ENCODE measurements around the gene CD3E. TPM values are rescaled to one million over a fixed set of nuclear protein-coding genes. Genes with fewer than 3 reads are reported as not detected.
A peak's percentile ranks its signal among the peaks of the same experiment; 100 is the strongest.

The CD3E gene
- total and polyA plus RNA-seq, 2 experiments from 2014 or later: not detected

GRCh38 chr11:118295199-118295598, 9.3 kb upstream of the CD3E start:
- Mint-ChIP-seq H3K4me3 (no peak overlapping the region), H3K36me3 (ENCODE audit: low read depth) (no peaks in the 10 kb centered on the region), H3K4me1 (peaks cover 7% of the 10 kb centered on the region), H3K9me3 (no peaks in the 10 kb centered on the region), H3K27ac (no peak overlapping the region), H3K27me3 (ENCODE audit: insufficient read depth, low read depth, poor library complexity) (no peaks in the 10 kb centered on the region)
- H3K27ac ChIP-seq (ENCODE audit: low read depth): no peak overlapping the region
- no peak for TF ChIP-seq EZH2 (IDR thresholded peaks at IDR 0.05; ENCODE audit: low read depth, unreplicated experiment)
- no peak for TF ChIP-seq ZNF331 (CRISPR knock-in tag; IDR thresholded peaks at IDR 0.05; ENCODE audit: low read depth)
- TF ChIP-seq CTCF (conservative IDR thresholded peaks at IDR 0.05; ENCODE audit: low read depth in 2 of 2): peak in 1 of 2 experiments; percentile 24; a peak in 2 of 4 replicates
- TF ChIP-seq REST (IDR thresholded peaks at IDR 0.05; ENCODE audit: unreplicated experiment): no peak
- no peak for TF ChIP-seq CREB1 (CRISPR knock-in tag; IDR thresholded peaks at IDR 0.05; ENCODE audit: low read depth)
- H3K27me3 ChIP-seq (ENCODE audit: insufficient read depth): no peaks in the 10 kb centered on the region
- H3F3A ChIP-seq (replicated peaks; ENCODE audit: low read depth): no peaks in the 10 kb centered on the region
- H3K36me3 ChIP-seq (ENCODE audit: insufficient read depth): no peaks in the 10 kb centered on the region
- H3K9me2 ChIP-seq (ENCODE audit: insufficient read depth): no peaks in the 10 kb centered on the region
- H4K20me1 ChIP-seq (replicated peaks; ENCODE audit: insufficient read depth): no peaks in the 10 kb centered on the region
- no peak overlapping the region for H3K4me3 ChIP-seq
- no peak overlapping the region for H3K4me2 ChIP-seq
- DNase-seq (ENCODE audit: low spot score) (peak; percentile 74), ATAC-seq (peak; percentile 84)
- H3K4me1 ChIP-seq (ENCODE audit: insufficient read depth): 0 out of 2 replicates have a peak, but pooled peaks cover 3% of the 10 kb centered on the region
- no peaks in the 10 kb centered on the region for H3K79me2 ChIP-seq (replicated peaks; ENCODE audit: insufficient read depth)
- H2AFZ ChIP-seq: no peak overlapping the region

GRCh38 chr11:118295815-118296454, 8.6 kb upstream of the CD3E start:
- Mint-ChIP-seq H3K27ac (no peak overlapping the region), H3K27me3 (ENCODE audit: insufficient read depth, low read depth, poor library complexity) (no peaks in the 10 kb centered on the region)
- H3K79me2 ChIP-seq (replicated peaks; ENCODE audit: insufficient read depth): no peaks in the 10 kb centered on the region

More at GRCh38 chr11:118295815-118296454, 8.6 kb upstream of the CD3E start:
- H3K27me3 ChIP-seq (ENCODE audit: insufficient read depth): no peaks in the 10 kb centered on the region
- TF ChIP-seq REST (IDR thresholded peaks at IDR 0.05; ENCODE audit: unreplicated experiment) (no peak), CTCF (conservative IDR thresholded peaks at IDR 0.05; ENCODE audit: low read depth in 2 of 2) (peak; percentile 77 to 80)
- H3K4me3 ChIP-seq: no peak overlapping the region
- no peaks in the 10 kb centered on the region for H4K20me1 ChIP-seq (replicated peaks; ENCODE audit: insufficient read depth)
- Mint-ChIP-seq H3K4me3 (no peak overlapping the region), H3K4me1 (peaks cover 7% of the 10 kb centered on the region), H3K9me3 (no peaks in the 10 kb centered on the region), H3K36me3 (ENCODE audit: low read depth) (no peaks in the 10 kb centered on the region)
- no peak overlapping the region for H3K27ac ChIP-seq (ENCODE audit: low read depth)
- no peaks in the 10 kb centered on the region for H3F3A ChIP-seq (replicated peaks; ENCODE audit: low read depth)
- no peak overlapping the region for H3K4me2 ChIP-seq
- peak; percentile 72 for DNase-seq (ENCODE audit: low spot score)
- ATAC-seq: peak; percentile 81
- H3K36me3 ChIP-seq (ENCODE audit: insufficient read depth): no peaks in the 10 kb centered on the region
- 0 out of 2 replicates have a peak overlapping the region, but pooled peaks have one; percentile 2 for H2AFZ ChIP-seq
- H3K9me2 ChIP-seq (ENCODE audit: insufficient read depth): no peaks in the 10 kb centered on the region
- H3K4me1 ChIP-seq (ENCODE audit: insufficient read depth): 0 out of 2 replicates have a peak, but pooled peaks cover 3% of the 10 kb centered on the region
